Measurements from ENCODE around the gene INHBB.

Gene INHBB

GRCh38 chr2:120381661-120382060 is 35.7 kb downstream of the INHBB start:
- H2AK5ac ChIP-seq (ENCODE audit: low read length, severe bottlenecking) = no peak overlapping the region
- no peak overlapping the region for H3K9ac ChIP-seq (ENCODE audit: low read length)

GRCh38 chr2:120382541-120383144 is 36.7 kb downstream of the INHBB start:
- Histone ChIP-seq H3K18ac (ENCODE audit: low read depth in 1 of 2, low read length in 2 of 2) (no peak overlapping the region), H2BK120ac (ENCODE audit: low read depth, low read length) (no peak overlapping the region), H3K4ac (ENCODE audit: low read depth in 1 of 2, low read length in 2 of 2) (no peak overlapping the region), H3K4me3 (ENCODE audit: insufficient read depth in 1 of 2, low read depth in 1 of 2, low read length in 2 of 2) (peak overlapping the region in 1 of 2 experiments; percentile 10), H3K79me1 (replicated peaks; ENCODE audit: low read length, poor library complexity, severe bottlenecking) (no peaks in the 10 kb centered on the region), H3K4me1 (ENCODE audit: control insufficient read depth, insufficient read depth, low read depth, low read length) (no peaks in the 10 kb centered on the region), H3K14ac (ENCODE audit: low read length in 2 of 2) (peak overlapping the region in 1 of 2 experiments; percentile 31), H4K91ac (ENCODE audit: low read length) (no peak overlapping the region), H3K27ac (ENCODE audit: low read length, poor library complexity, severe bottlenecking) (no peak overlapping the region), H2AFZ (ENCODE audit: low read depth, low read length) (no peak overlapping the region), H3K23ac (ENCODE audit: low read length in 2 of 2) (no peak overlapping the region), H3K4me2 (ENCODE audit: low read length, poor library complexity, severe bottlenecking) (no peak overlapping the region), H3K27me3 (ENCODE audit: control insufficient read depth in 1 of 2, insufficient read depth in 1 of 2, low read length in 2 of 2) (peaks cover 64 to 68% of the 10 kb centered on the region in 2 experiments), H3K36me3 (ENCODE audit: control insufficient read depth in 1 of 2, insufficient read depth in 2 of 2, low read depth in 1 of 2, low read length in 2 of 2) (no peaks in the 10 kb centered on the region), H2BK5ac (ENCODE audit: low read depth, low read length, poor library complexity, severe bottlenecking) (no peak overlapping the region), H4K8ac (ENCODE audit: low read length) (no peak overlapping the region), H2BK12ac (ENCODE audit: low read length in 2 of 2) (no peak overlapping the region), H3K9ac (ENCODE audit: low read length) (no peak overlapping the region), H3K9me3 (ENCODE audit: control insufficient read depth, low read length) (no peaks in the 10 kb centered on the region), H2BK15ac (ENCODE audit: low read depth, poor library complexity, severe bottlenecking) (no peak overlapping the region), H2AK5ac (ENCODE audit: low read length, severe bottlenecking) (no peak overlapping the region)
- WGBS = 92% methylated on average over 11 of the region's 11 CpGs
- no peak for DNase-seq

More at GRCh38 chr2:120381661-120382060, 35.7 kb downstream of the INHBB start:
- Histone ChIP-seq H4K8ac (ENCODE audit: low read length) (no peak overlapping the region), H3K4me1 (ENCODE audit: control insufficient read depth, insufficient read depth, low read depth, low read length) (no peaks in the 10 kb centered on the region), H3K79me1 (replicated peaks; ENCODE audit: low read length, poor library complexity, severe bottlenecking) (no peaks in the 10 kb centered on the region), H2BK120ac (ENCODE audit: low read depth, low read length) (no peak overlapping the region), H3K14ac (ENCODE audit: low read length in 2 of 2) (no peak overlapping the region), H3K18ac (ENCODE audit: low read depth in 1 of 2, low read length in 2 of 2) (no peak overlapping the region), H2BK15ac (ENCODE audit: low read depth, poor library complexity, severe bottlenecking) (no peak overlapping the region), H4K91ac (ENCODE audit: low read length) (no peak overlapping the region), H3K4me2 (ENCODE audit: low read length, poor library complexity, severe bottlenecking) (no peak overlapping the region), H3K23ac (ENCODE audit: low read length in 2 of 2) (no peak overlapping the region), H3K9me3 (ENCODE audit: control insufficient read depth, low read length) (no peaks in the 10 kb centered on the region), H3K36me3 (ENCODE audit: control insufficient read depth in 1 of 2, insufficient read depth in 2 of 2, low read depth in 1 of 2, low read length in 2 of 2) (no peaks in the 10 kb centered on the region), H3K4me3 (ENCODE audit: insufficient read depth in 1 of 2, low read depth in 1 of 2, low read length in 2 of 2) (no peak overlapping the region), H2AFZ (ENCODE audit: low read depth, low read length) (no peak overlapping the region), H3K27ac (ENCODE audit: low read length, poor library complexity, severe bottlenecking) (no peak overlapping the region), H2BK5ac (ENCODE audit: low read depth, low read length, poor library complexity, severe bottlenecking) (no peak overlapping the region), H3K27me3 (ENCODE audit: control insufficient read depth in 1 of 2, insufficient read depth in 1 of 2, low read length in 2 of 2) (peaks cover 69 to 76% of the 10 kb centered on the region in 2 experiments), H2BK12ac (ENCODE audit: low read length in 2 of 2) (no peak overlapping the region), H3K4ac (ENCODE audit: low read depth in 1 of 2, low read length in 2 of 2) (no peak overlapping the region)
- DNase-seq = no peak
- 65% methylated on average over 4 of the region's 4 CpGs for WGBS

GRCh38 chr2:120383191-120383590 is 37.3 kb downstream of the INHBB start:
- Histone ChIP-seq H3K4me3 (ENCODE audit: insufficient read depth in 1 of 2, low read depth in 1 of 2, low read length in 2 of 2) (no peak overlapping the region), H3K4me1 (ENCODE audit: control insufficient read depth, insufficient read depth, low read depth, low read length) (no peaks in the 10 kb centered on the region), H3K79me1 (replicated peaks; ENCODE audit: low read length, poor library complexity, severe bottlenecking) (no peaks in the 10 kb centered on the region), H2BK15ac (ENCODE audit: low read depth, poor library complexity, severe bottlenecking) (no peak overlapping the region), H3K27ac (ENCODE audit: low read length, poor library complexity, severe bottlenecking) (no peak overlapping the region), H2AK5ac (ENCODE audit: low read length, severe bottlenecking) (no peak overlapping the region), H3K18ac (ENCODE audit: low read depth in 1 of 2, low read length in 2 of 2) (no peak overlapping the region), H4K91ac (ENCODE audit: low read length) (no peak overlapping the region), H2BK5ac (ENCODE audit: low read depth, low read length, poor library complexity, severe bottlenecking) (no peak overlapping the region), H3K4ac (ENCODE audit: low read depth in 1 of 2, low read length in 2 of 2) (no peak overlapping the region), H3K23ac (ENCODE audit: low read length in 2 of 2) (no peak overlapping the region), H4K8ac (ENCODE audit: low read length) (no peak overlapping the region), H3K36me3 (ENCODE audit: control insufficient read depth in 1 of 2, insufficient read depth in 2 of 2, low read depth in 1 of 2, low read length in 2 of 2) (no peaks in the 10 kb centered on the region), H3K14ac (ENCODE audit: low read length in 2 of 2) (no peak overlapping the region), H3K27me3 (ENCODE audit: control insufficient read depth in 1 of 2, insufficient read depth in 1 of 2, low read length in 2 of 2) (peaks cover 61 to 68% of the 10 kb centered on the region in 2 experiments), H2AFZ (ENCODE audit: low read depth, low read length) (no peak overlapping the region), H2BK12ac (ENCODE audit: low read length in 2 of 2) (no peak overlapping the region), H3K4me2 (ENCODE audit: low read length, poor library complexity, severe bottlenecking) (no peak overlapping the region), H3K9ac (ENCODE audit: low read length) (no peak overlapping the region), H2BK120ac (ENCODE audit: low read depth, low read length) (no peak overlapping the region), H3K9me3 (ENCODE audit: control insufficient read depth, low read length) (no peaks in the 10 kb centered on the region)
- 67% methylated on average over 7 of the region's 7 CpGs for WGBS
- DNase-seq = no peak

DNA sequence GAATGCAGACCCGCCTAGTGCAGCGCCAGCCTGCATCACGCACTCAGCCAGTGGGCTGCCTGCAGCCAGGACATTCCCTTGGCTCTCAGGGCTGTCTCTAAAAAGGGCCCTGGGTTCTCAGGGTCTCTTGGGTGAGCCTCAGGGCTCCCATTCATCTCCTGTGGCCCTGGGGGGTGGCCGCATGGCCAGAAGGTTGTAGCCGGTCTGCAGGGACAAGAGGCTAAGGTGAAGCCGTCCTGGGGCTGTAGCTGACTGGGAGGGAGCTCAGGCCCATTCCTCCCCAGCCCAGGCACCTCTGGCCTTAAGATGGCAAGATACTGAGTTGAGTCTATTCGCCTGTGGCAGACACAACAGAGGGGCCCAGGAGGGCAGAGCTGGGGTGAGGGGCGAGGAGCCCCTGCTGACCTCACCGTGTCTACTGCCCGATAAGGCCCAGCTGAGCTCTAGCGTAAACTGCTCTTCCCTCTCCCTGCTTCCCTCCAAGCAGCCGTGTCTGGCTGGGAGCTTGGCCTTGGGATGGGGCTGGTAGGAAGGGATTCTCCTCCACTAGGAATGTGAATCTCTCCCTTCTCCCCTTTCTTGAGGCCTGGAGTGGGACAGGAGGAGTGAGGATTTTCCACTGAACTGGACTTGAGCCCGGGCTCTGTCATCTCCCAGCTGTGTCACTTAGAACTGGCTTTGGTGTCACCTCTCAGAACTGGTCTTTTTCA is 37.9 kb downstream of the INHBB start:
- Histone ChIP-seq H3K18ac (ENCODE audit: low read depth in 1 of 2, low read length in 2 of 2) (no peak overlapping the region), H3K36me3 (ENCODE audit: control insufficient read depth in 1 of 2, insufficient read depth in 2 of 2, low read depth in 1 of 2, low read length in 2 of 2) (no peaks in the 10 kb centered on the region), H3K9ac (ENCODE audit: low read length) (no peak overlapping the region), H3K27me3 (ENCODE audit: control insufficient read depth in 1 of 2, insufficient read depth in 1 of 2, low read length in 2 of 2) (peaks cover 62 to 68% of the 10 kb centered on the region in 2 experiments), H4K91ac (ENCODE audit: low read length) (no peak overlapping the region), H3K79me1 (replicated peaks; ENCODE audit: low read length, poor library complexity, severe bottlenecking) (no peaks in the 10 kb centered on the region), H3K27ac (ENCODE audit: low read length, poor library complexity, severe bottlenecking) (no peak overlapping the region), H3K4me3 (ENCODE audit: insufficient read depth in 1 of 2, low read depth in 1 of 2, low read length in 2 of 2) (no peak overlapping the region), H3K4me2 (ENCODE audit: low read length, poor library complexity, severe bottlenecking) (no peak overlapping the region), H2AFZ (ENCODE audit: low read depth, low read length) (no peak overlapping the region), H2BK120ac (ENCODE audit: low read depth, low read length) (no peak overlapping the region), H3K4ac (ENCODE audit: low read depth in 1 of 2, low read length in 2 of 2) (no peak overlapping the region), H2BK12ac (ENCODE audit: low read length in 2 of 2) (no peak overlapping the region), H2BK15ac (ENCODE audit: low read depth, poor library complexity, severe bottlenecking) (no peak overlapping the region), H2BK5ac (ENCODE audit: low read depth, low read length, poor library complexity, severe bottlenecking) (no peak overlapping the region), H3K9me3 (ENCODE audit: control insufficient read depth, low read length) (no peaks in the 10 kb centered on the region), H4K8ac (ENCODE audit: low read length) (no peak overlapping the region), H3K4me1 (ENCODE audit: control insufficient read depth, insufficient read depth, low read depth, low read length) (no peaks in the 10 kb centered on the region), H3K23ac (ENCODE audit: low read length in 2 of 2) (no peak overlapping the region), H3K14ac (ENCODE audit: low read length in 2 of 2) (no peak overlapping the region), H2AK5ac (ENCODE audit: low read length, severe bottlenecking) (no peak overlapping the region)
- WGBS = 86% methylated on average over 10 of the region's 13 CpGs
- DNase-seq = no peak
